GM23338 (cell line): Measurements from ENCODE around the gene C1orf210. TPM values are rescaled to one million over a fixed set of nuclear protein-coding genes. Genes with fewer than 3 reads are reported as not detected.

ENCODE experiments used
- ATAC-seq: fragments of 200-7000 bp; cut with Tn5 transposase; 3 replicates; pipeline ENCODE4 v1.9.1; 2020
- DNase-seq: peaks from one replicate; pipeline ENCODE4 v3.0.0-alpha.2; 2015; ENCODE audit warnings: low spot score
- H2AFZ ChIP-seq: fragments of 200-600 bp; sonication (generic); 2 replicates; pipeline ENCODE4 v1.8.0; 2016; ENCODE audit warnings: antibody characterized with exemption, mild to moderate bottlenecking, moderate library complexity
- H3F3A ChIP-seq: fragments of 200-600 bp; sonication (generic); replicated peaks from 2 replicates; pipeline ENCODE4 v1.8.0; 2017; ENCODE audit warnings: antibody characterized with exemption, mixed run types, low read depth
- H3K27ac ChIP-seq: fragments of 200-600 bp; sonication (generic); 2 replicates; pipeline ENCODE4 v1.6.1; 2016; ENCODE audit warnings: low read depth
- H3K27me3 ChIP-seq: fragments of 200-600 bp; sonication (generic); 2 replicates; pipeline ENCODE4 v1.8.0; 2016; ENCODE audit warnings: mild to moderate bottlenecking, mixed run types, moderate library complexity; ENCODE audit not compliant: insufficient read depth
- H3K36me3 ChIP-seq: fragments of 200-600 bp; sonication (generic); 2 replicates; pipeline ENCODE4 v1.8.0; 2016; ENCODE audit warnings: mild to moderate bottlenecking; ENCODE audit not compliant: insufficient read depth
- H3K4me1 ChIP-seq: fragments of 200-600 bp; sonication (generic); 2 replicates; pipeline ENCODE4 v1.8.0; 2016; ENCODE audit warnings: mild to moderate bottlenecking, moderate library complexity; ENCODE audit not compliant: insufficient read depth
- H3K4me2 ChIP-seq: fragments of 200-600 bp; sonication (generic); 2 replicates; pipeline ENCODE4 v1.7.1; 2017; ENCODE audit warnings: mixed run types
- H3K4me3 ChIP-seq: fragments of 200-600 bp; sonication (generic); 2 replicates; pipeline ENCODE4 v1.6.1; 2016; ENCODE audit warnings: mixed run types
- H3K79me2 ChIP-seq: fragments of 200-600 bp; sonication (generic); replicated peaks from 2 replicates; pipeline ENCODE4 v1.8.0; 2017; ENCODE audit warnings: mild to moderate bottlenecking; ENCODE audit not compliant: insufficient read depth
- H3K9me2 ChIP-seq: fragments of 200-600 bp; sonication (generic); 2 replicates; pipeline ENCODE4 v1.8.0; 2017; ENCODE audit not compliant: insufficient read depth
- H4K20me1 ChIP-seq: fragments of 200-600 bp; sonication (generic); replicated peaks from 2 replicates; pipeline ENCODE4 v1.8.0; 2017; ENCODE audit warnings: mild to moderate bottlenecking; ENCODE audit not compliant: insufficient read depth
- H3K27ac Mint-ChIP-seq: 2 replicates; pipeline ENCODE4 v1.8.0; 2020; ENCODE audit warnings: inconsistent platforms, mild to moderate bottlenecking, moderate library complexity, mixed read lengths
- H3K27me3 Mint-ChIP-seq: 3 replicates; pipeline ENCODE4 v1.8.0; 2022; ENCODE audit warnings: low read depth, mild to moderate bottlenecking, moderate library complexity, mixed read lengths, inconsistent platforms; ENCODE audit not compliant: insufficient read depth, poor library complexity
- H3K36me3 Mint-ChIP-seq: 3 replicates; pipeline ENCODE4 v1.8.0; 2021; ENCODE audit warnings: low read depth, mild to moderate bottlenecking, inconsistent platforms, moderate library complexity, mixed read lengths
- H3K4me1 Mint-ChIP-seq: 3 replicates; pipeline ENCODE4 v1.8.0; 2020; ENCODE audit warnings: mild to moderate bottlenecking, inconsistent platforms, mixed read lengths
- H3K4me3 Mint-ChIP-seq: 3 replicates; pipeline ENCODE4 v1.8.0; 2021; ENCODE audit warnings: moderate library complexity, mild to moderate bottlenecking, inconsistent platforms, mixed read lengths
- H3K9me3 Mint-ChIP-seq: 3 replicates; pipeline ENCODE4 v1.8.0; 2020; ENCODE audit warnings: moderate library complexity, mild to moderate bottlenecking, inconsistent platforms, mixed read lengths
- CREB1 ChIP-seq: fragments of 250-450 bp; sonication (Bioruptor Pico); IDR thresholded peaks from 2 replicates; pipeline ENCODE4 v1.5.0; 2020; ENCODE audit warnings: low read depth, mild to moderate bottlenecking, moderate library complexity
- CTCF ChIP-seq, 2 experiments: fragments of 200-600 bp in 1 of 2; sonication (generic) in 1 of 2; conservative IDR thresholded peaks; 2 replicates each; pipeline versions ENCODE4 v1.5.1 to v1.6.1; 2016 to 2017; ENCODE audit warnings: antibody characterized with exemption in 2 of 2, low read depth in 2 of 2, mild to moderate bottlenecking in 2 of 2, moderate library complexity in 1 of 2
- EZH2 ChIP-seq: fragments of 200-600 bp; sonication (generic); IDR thresholded peaks from one replicate; pipeline ENCODE4 v1.8.0; 2017; ENCODE audit warnings: antibody characterized with exemption, mild to moderate bottlenecking, low read depth; ENCODE audit not compliant: unreplicated experiment
- EZH2phosphoT487 ChIP-seq: fragments of 200-600 bp; sonication (generic); IDR thresholded peaks from one replicate; pipeline ENCODE4 v1.8.1; 2018; ENCODE audit warnings: antibody characterized with exemption; ENCODE audit not compliant: unreplicated experiment
- JUNB ChIP-seq: IDR thresholded peaks from one replicate; pipeline ENCODE4 v1.6.1; 2016; ENCODE audit warnings: antibody characterized with exemption; ENCODE audit not compliant: unreplicated experiment
- NANOG ChIP-seq: IDR thresholded peaks from 2 replicates; pipeline ENCODE4 v1.6.1; 2016; ENCODE audit warnings: antibody characterized with exemption, borderline replicate concordance
- POLR2AphosphoS5 ChIP-seq: IDR thresholded peaks from 2 replicates; pipeline ENCODE4 v1.6.1; 2016; ENCODE audit warnings: antibody characterized with exemption, low read depth
- STAT1 ChIP-seq: IDR thresholded peaks from one replicate; pipeline ENCODE4 v1.6.1; 2016; ENCODE audit warnings: antibody characterized with exemption; ENCODE audit not compliant: unreplicated experiment
- ZNF114 ChIP-seq: fragments of 250-450 bp; sonication (Bioruptor Pico); IDR thresholded peaks from 2 replicates; pipeline ENCODE4 v1.5.0; 2020; ENCODE audit warnings: mild to moderate bottlenecking, moderate library complexity
- ZNF331 ChIP-seq: fragments of 250-450 bp; sonication (Bioruptor Pico); IDR thresholded peaks from 2 replicates; pipeline ENCODE4 v1.5.0; 2020; ENCODE audit warnings: low read depth, mild to moderate bottlenecking, moderate library complexity
- polyA plus RNA-seq: library from polyadenylated mRNA; unstranded; fragments of >200 nt; fragmentation: Nextera tagmentation; extraction: Ambion mirVana; gene quantifications from 2 replicates; pipeline ENCODE4 v1.2.1, GENCODE V29; 2016
- total RNA-seq: library from RNA; depleted of rRNA; stranded (reverse); fragments of >200 nt; shearing (Covaris generic); gene quantifications from 2 replicates; pipeline ENCODE4 v1.2.3, GENCODE V29; 2014
- TF ChIP-seq, protein P1 (sequence below): IDR thresholded peaks from 2 replicates; pipeline ENCODE4 v1.6.1; 2016; ENCODE audit warnings: antibody characterized with exemption
- TF ChIP-seq, protein P2 (sequence below): fragments of 250-450 bp; sonication (Bioruptor Pico); IDR thresholded peaks from 2 replicates; pipeline ENCODE4 v1.5.0; 2020; ENCODE audit warnings: mild to moderate bottlenecking, moderate library complexity
- TF ChIP-seq, protein P3 (sequence below): IDR thresholded peaks from one replicate; pipeline ENCODE4 v1.6.1; 2018; ENCODE audit warnings: antibody characterized with exemption; ENCODE audit not compliant: unreplicated experiment

The C1orf210 gene
- total and polyA plus RNA-seq, 2 experiments from 2014 or later: 10.3 to 17.1 TPM

- ATAC-seq: no peak
- Histone ChIP-seq H3K4me3 (no peak overlapping the region), H4K20me1 (no peaks in the 10 kb centered on the region), H3K27me3 (no peaks in the 10 kb centered on the region), H3K36me3 (no peaks in the 10 kb centered on the region), H3K9me2 (peaks cover 6% of the 10 kb centered on the region; the same call in 1 of the 2 replicates), H3F3A (no peaks in the 10 kb centered on the region), H3K79me2 (no peaks in the 10 kb centered on the region), H3K4me1 (peaks cover 33% of the 10 kb centered on the region), H3K27ac (no peak overlapping the region), H3K4me2 (no peak overlapping the region), H2AFZ (no peak overlapping the region)
- Mint-ChIP-seq H3K27me3 (peaks cover 6% of the 10 kb centered on the region), H3K4me1 (peaks cover 33% of the 10 kb centered on the region), H3K27ac (no peak overlapping the region), H3K36me3 (no peaks in the 10 kb centered on the region), H3K9me3 (no peaks in the 10 kb centered on the region), H3K4me3 (no peak overlapping the region)
- DNase-seq: no peak
- no peak for TF ChIP-seq EZH2
- TF ChIP-seq POLR2AphosphoS5: no peak
- TF ChIP-seq, protein P1, sequence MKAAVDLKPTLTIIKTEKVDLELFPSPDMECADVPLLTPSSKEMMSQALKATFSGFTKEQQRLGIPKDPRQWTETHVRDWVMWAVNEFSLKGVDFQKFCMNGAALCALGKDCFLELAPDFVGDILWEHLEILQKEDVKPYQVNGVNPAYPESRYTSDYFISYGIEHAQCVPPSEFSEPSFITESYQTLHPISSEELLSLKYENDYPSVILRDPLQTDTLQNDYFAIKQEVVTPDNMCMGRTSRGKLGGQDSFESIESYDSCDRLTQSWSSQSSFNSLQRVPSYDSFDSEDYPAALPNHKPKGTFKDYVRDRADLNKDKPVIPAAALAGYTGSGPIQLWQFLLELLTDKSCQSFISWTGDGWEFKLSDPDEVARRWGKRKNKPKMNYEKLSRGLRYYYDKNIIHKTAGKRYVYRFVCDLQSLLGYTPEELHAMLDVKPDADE: no peak
- TF ChIP-seq CREB1: no peak
- TF ChIP-seq, protein P2, sequence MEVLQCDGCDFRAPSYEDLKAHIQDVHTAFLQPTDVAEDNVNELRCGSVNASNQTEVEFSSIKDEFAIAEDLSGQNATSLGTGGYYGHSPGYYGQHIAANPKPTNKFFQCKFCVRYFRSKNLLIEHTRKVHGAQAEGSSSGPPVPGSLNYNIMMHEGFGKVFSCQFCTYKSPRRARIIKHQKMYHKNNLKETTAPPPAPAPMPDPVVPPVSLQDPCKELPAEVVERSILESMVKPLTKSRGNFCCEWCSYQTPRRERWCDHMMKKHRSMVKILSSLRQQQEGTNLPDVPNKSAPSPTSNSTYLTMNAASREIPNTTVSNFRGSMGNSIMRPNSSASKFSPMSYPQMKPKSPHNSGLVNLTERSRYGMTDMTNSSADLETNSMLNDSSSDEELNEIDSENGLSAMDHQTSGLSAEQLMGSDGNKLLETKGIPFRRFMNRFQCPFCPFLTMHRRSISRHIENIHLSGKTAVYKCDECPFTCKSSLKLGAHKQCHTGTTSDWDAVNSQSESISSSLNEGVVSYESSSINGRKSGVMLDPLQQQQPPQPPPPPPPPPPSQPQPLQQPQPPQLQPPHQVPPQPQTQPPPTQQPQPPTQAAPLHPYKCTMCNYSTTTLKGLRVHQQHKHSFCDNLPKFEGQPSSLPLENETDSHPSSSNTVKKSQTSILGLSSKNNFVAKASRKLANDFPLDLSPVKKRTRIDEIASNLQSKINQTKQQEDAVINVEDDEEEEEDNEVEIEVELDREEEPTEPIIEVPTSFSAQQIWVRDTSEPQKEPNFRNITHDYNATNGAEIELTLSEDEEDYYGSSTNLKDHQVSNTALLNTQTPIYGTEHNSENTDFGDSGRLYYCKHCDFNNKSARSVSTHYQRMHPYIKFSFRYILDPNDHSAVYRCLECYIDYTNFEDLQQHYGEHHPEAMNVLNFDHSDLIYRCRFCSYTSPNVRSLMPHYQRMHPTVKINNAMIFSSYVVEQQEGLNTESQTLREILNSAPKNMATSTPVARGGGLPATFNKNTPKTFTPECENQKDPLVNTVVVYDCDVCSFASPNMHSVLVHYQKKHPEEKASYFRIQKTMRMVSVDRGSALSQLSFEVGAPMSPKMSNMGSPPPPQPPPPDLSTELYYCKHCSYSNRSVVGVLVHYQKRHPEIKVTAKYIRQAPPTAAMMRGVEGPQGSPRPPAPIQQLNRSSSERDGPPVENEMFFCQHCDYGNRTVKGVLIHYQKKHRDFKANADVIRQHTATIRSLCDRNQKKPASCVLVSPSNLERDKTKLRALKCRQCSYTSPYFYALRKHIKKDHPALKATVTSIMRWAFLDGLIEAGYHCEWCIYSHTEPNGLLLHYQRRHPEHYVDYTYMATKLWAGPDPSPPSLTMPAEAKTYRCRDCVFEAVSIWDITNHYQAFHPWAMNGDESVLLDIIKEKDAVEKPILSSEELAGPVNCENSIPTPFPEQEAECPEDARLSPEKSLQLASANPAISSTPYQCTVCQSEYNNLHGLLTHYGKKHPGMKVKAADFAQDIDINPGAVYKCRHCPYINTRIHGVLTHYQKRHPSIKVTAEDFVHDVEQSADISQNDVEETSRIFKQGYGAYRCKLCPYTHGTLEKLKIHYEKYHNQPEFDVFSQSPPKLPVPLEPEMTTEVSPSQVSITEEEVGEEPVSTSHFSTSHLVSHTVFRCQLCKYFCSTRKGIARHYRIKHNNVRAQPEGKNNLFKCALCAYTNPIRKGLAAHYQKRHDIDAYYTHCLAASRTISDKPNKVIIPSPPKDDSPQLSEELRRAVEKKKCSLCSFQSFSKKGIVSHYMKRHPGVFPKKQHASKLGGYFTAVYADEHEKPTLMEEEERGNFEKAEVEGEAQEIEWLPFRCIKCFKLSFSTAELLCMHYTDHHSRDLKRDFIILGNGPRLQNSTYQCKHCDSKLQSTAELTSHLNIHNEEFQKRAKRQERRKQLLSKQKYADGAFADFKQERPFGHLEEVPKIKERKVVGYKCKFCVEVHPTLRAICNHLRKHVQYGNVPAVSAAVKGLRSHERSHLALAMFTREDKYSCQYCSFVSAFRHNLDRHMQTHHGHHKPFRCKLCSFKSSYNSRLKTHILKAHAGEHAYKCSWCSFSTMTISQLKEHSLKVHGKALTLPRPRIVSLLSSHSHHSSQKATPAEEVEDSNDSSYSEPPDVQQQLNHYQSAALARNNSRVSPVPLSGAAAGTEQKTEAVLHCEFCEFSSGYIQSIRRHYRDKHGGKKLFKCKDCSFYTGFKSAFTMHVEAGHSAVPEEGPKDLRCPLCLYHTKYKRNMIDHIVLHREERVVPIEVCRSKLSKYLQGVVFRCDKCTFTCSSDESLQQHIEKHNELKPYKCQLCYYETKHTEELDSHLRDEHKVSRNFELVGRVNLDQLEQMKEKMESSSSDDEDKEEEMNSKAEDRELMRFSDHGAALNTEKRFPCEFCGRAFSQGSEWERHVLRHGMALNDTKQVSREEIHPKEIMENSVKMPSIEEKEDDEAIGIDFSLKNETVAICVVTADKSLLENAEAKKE: no peak
- no peak for TF ChIP-seq JUNB
- TF ChIP-seq NANOG: no peak
- TF ChIP-seq EZH2phosphoT487: no peak
- no peak for TF ChIP-seq ZNF331 (CRISPR knock-in tag)
- TF ChIP-seq STAT1: no peak
- no peak for TF ChIP-seq ZNF114 (CRISPR knock-in tag)
- no peak for TF ChIP-seq CTCF (conservative IDR thresholded peaks at IDR 0.05; ENCODE audit: low read depth in 2 of 2)
- TF ChIP-seq, protein P3, sequence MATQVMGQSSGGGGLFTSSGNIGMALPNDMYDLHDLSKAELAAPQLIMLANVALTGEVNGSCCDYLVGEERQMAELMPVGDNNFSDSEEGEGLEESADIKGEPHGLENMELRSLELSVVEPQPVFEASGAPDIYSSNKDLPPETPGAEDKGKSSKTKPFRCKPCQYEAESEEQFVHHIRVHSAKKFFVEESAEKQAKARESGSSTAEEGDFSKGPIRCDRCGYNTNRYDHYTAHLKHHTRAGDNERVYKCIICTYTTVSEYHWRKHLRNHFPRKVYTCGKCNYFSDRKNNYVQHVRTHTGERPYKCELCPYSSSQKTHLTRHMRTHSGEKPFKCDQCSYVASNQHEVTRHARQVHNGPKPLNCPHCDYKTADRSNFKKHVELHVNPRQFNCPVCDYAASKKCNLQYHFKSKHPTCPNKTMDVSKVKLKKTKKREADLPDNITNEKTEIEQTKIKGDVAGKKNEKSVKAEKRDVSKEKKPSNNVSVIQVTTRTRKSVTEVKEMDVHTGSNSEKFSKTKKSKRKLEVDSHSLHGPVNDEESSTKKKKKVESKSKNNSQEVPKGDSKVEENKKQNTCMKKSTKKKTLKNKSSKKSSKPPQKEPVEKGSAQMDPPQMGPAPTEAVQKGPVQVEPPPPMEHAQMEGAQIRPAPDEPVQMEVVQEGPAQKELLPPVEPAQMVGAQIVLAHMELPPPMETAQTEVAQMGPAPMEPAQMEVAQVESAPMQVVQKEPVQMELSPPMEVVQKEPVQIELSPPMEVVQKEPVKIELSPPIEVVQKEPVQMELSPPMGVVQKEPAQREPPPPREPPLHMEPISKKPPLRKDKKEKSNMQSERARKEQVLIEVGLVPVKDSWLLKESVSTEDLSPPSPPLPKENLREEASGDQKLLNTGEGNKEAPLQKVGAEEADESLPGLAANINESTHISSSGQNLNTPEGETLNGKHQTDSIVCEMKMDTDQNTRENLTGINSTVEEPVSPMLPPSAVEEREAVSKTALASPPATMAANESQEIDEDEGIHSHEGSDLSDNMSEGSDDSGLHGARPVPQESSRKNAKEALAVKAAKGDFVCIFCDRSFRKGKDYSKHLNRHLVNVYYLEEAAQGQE: no peak
These were observed 8.7 kb upstream of the C1orf210 start for GRCh38 chr1:43293896-43294760.
